Right lobe of liver (tissue), 4 donors: ENCODE data around the gene BOLA2B.

Experiments
- CTCF ChIP-seq, 4 donors: fragments of 200-600 bp in 3 of 4; fragments of 450-650 bp in 1 of 4; IDR thresholded peaks; one replicate each; pipeline versions ENCODE4 v1.5.1 to v1.8.0; 2016 to 2022; ENCODE audit warnings: antibody characterized with exemption in 4 of 4, mild to moderate bottlenecking in 2 of 4
- POLR2A ChIP-seq: fragments of 450-650 bp; IDR thresholded peaks from one replicate; pipeline ENCODE4 v1.6.1; 2017; ENCODE audit warnings: antibody characterized with exemption, mild to moderate bottlenecking
- donor health status: DM: no; HTN: no; CAD: no.
- donor health status: DM: no; HTN: no; CAD: no.
- donor health status: DM: no; HTN: yes; CAD: no.

- TF ChIP-seq POLR2A (no peak), CTCF (IDR thresholded peaks at IDR 0.05) (no peak)
Measured at GRCh38 chr16:30152517-30152916, 40.9 kb downstream of the BOLA2B start.
